HCT116 (cell line): ENCODE measurements around the gene DPYD. TPM values are rescaled to one million over a fixed set of nuclear protein-coding genes. Genes with fewer than 3 reads are reported as not detected.

ENCODE experiments used
- ATAC-seq: fragments of 200-7000 bp; cut with Tn5 transposase; 2 replicates; pipeline ENCODE4 v1.9.1; 2020; ENCODE audit warnings: mild to moderate bottlenecking, moderate library complexity
- BruUV-seq: library from RNA; stranded (reverse); fragments of 400-500 nt; replicated peaks from 2 replicates; lab custom pipeline; 2021; lab: Mats Ljungman, UMichigan
- CTCF ChIA-PET: fragments of 300-600 bp; sonication (Branson Sonifier 250); formaldehyde crosslinking; loops from one replicate; lab custom pipeline; 2021; ENCODE audit warnings: antibody characterized with exemption; lab: Charles Lee
- POLR2A ChIA-PET: fragments of 300-600, 350-600 bp; sonication (Branson Sonifier 250); formaldehyde crosslinking; loops from one replicate; lab custom pipeline; 2021; ENCODE audit warnings: antibody characterized with exemption; lab: Charles Lee
- RAD21 ChIA-PET, 2 experiments: fragments of 300-600 bp; sonication (Branson Sonifier 250); formaldehyde crosslinking; loops; one replicate each; lab custom pipeline; 2023; ENCODE audit warnings: low total read pairs in 2 of 2; ENCODE audit not compliant: uncharacterized antibody in 2 of 2, unreplicated experiment in 2 of 2, low non-redundant PET in 1 of 2; lab: Charles Lee
- DNase-seq: peaks from one replicate; pipeline ENCODE4 v3.0.0-alpha.2; 2010; ENCODE audit warnings: low read depth, low spot score
- H2AFZ ChIP-seq: fragments of 200-600 bp; shearing (Covaris generic), sonication (generic); 2 replicates; pipeline ENCODE4 v1.6.1; 2017; ENCODE audit warnings: low read depth, mixed run types, mixed read lengths, antibody characterized with exemption, low read length; ENCODE audit not compliant: poor library complexity, severe bottlenecking
- H3K27ac ChIP-seq: 2 replicates; pipeline ENCODE4 v1.5.1; 2012; ENCODE audit warnings: low read depth, low read length
- H3K27me3 ChIP-seq: fragments of 200-600 bp; sonication (generic); 2 replicates; pipeline ENCODE4 v1.6.1; 2016; ENCODE audit warnings: mixed run types, low read length, mixed read lengths; ENCODE audit not compliant: insufficient read depth
- H3K36me3 ChIP-seq, 2 experiments: fragments of 200-500 bp in 1 of 2; fragments of 200-600 bp in 1 of 2; sonication (Bioruptor generic) in 1 of 2; sonication (generic) in 1 of 2; 2 replicates each; pipeline versions ENCODE4 v1.5.1 to v1.6.1; 2014 to 2016; ENCODE audit warnings: low read length in 2 of 2, inconsistent platforms in 1 of 2, mixed read lengths in 1 of 2, mixed run types in 1 of 2; ENCODE audit not compliant: insufficient read depth in 2 of 2, control insufficient read depth in 1 of 2
- H3K4me1 ChIP-seq, 2 experiments: fragments of 200-600 bp in 1 of 2; sonication (generic) in 1 of 2; 2 replicates each; pipeline versions ENCODE4 v1.5.1 to v1.6.1; 2012 to 2017; ENCODE audit warnings: low read length in 2 of 2, inconsistent platforms in 1 of 2, mild to moderate bottlenecking in 1 of 2, mixed read lengths in 1 of 2, mixed run types in 1 of 2, moderate library complexity in 1 of 2; ENCODE audit not compliant: insufficient read depth in 2 of 2, control insufficient read depth in 1 of 2
- H3K4me2 ChIP-seq: fragments of 200-600 bp; sonication (generic); 2 replicates; pipeline ENCODE4 v1.6.1; 2017; ENCODE audit warnings: mixed run types, low read length, mixed read lengths
- H3K4me3 ChIP-seq, 2 experiments: fragments of 200-600 bp in 1 of 2; sonication (generic) in 1 of 2; replicated peaks in 1 of 2; 2 replicates each; pipeline ENCODE4 v1.5.1; 2011 to 2016; ENCODE audit warnings: low read length in 2 of 2, control low read depth in 1 of 2, low read depth in 1 of 2, mild to moderate bottlenecking in 1 of 2, mixed read lengths in 1 of 2, mixed run types in 1 of 2
- H3K79me2 ChIP-seq: fragments of 200-600 bp; sonication (generic); 2 replicates; pipeline ENCODE4 v1.6.1; 2017; ENCODE audit warnings: mild to moderate bottlenecking, mixed run types, low read length, moderate library complexity, mixed read lengths; ENCODE audit not compliant: insufficient read depth
- H3K9ac ChIP-seq: fragments of 200-600 bp; sonication (generic); 2 replicates; pipeline ENCODE4 v1.6.1; 2016; ENCODE audit warnings: low read length, mixed read lengths
- H3K9me2 ChIP-seq: fragments of 200-600 bp; sonication (generic), shearing (Covaris generic); 2 replicates; pipeline ENCODE4 v1.6.1; 2017; ENCODE audit warnings: mixed run types, mild to moderate bottlenecking, moderate library complexity; ENCODE audit not compliant: insufficient read depth
- H3K9me3 ChIP-seq, 2 experiments: fragments of 200-500 bp in 1 of 2; fragments of 200-600 bp in 1 of 2; sonication (Bioruptor generic) in 1 of 2; sonication (generic) in 1 of 2; 2 replicates each; pipeline ENCODE4 v1.6.1; 2014 to 2017; ENCODE audit warnings: low read length in 2 of 2, mixed read lengths in 2 of 2, inconsistent platforms in 1 of 2, low read depth in 1 of 2, mild to moderate bottlenecking in 1 of 2, mixed run types in 1 of 2, moderate library complexity in 1 of 2; ENCODE audit not compliant: control insufficient read depth in 1 of 2, insufficient read depth in 1 of 2
- H4K20me1 ChIP-seq: fragments of 200-600 bp; sonication (generic), shearing (Covaris generic); 2 replicates; pipeline ENCODE4 v1.6.1; 2017; ENCODE audit warnings: mixed run types, mild to moderate bottlenecking, moderate library complexity; ENCODE audit not compliant: insufficient read depth
- ATF3 ChIP-seq: IDR thresholded peaks from 2 replicates; pipeline ENCODE4 v1.6.1; 2012
- POLR2A ChIP-seq: IDR thresholded peaks from 2 replicates; pipeline ENCODE4 v1.7.0; 2011; ENCODE audit warnings: borderline replicate concordance; ENCODE audit not compliant: insufficient read depth, insufficient read length; ENCODE audit errors: extremely low read depth
- SIN3A ChIP-seq: IDR thresholded peaks from 2 replicates; pipeline ENCODE4 v1.6.1; 2012; ENCODE audit warnings: low read depth
- ZNF274 ChIP-seq: fragments of 200-500 bp; sonication (Bioruptor generic); IDR thresholded peaks from 2 replicates; pipeline ENCODE4 v1.6.1; 2014; ENCODE audit warnings: mild to moderate bottlenecking, low read depth, low read length, inconsistent platforms
- intact Hi-C: fragments of 100-400 bp; cut with micrococcal nuclease; formaldehyde crosslinking; loops from 2 replicates; pipeline ENCODE4 v1.10.0; 2022
- total RNA-seq: library from RNA; stranded (reverse); gene quantifications from one replicate; pipeline ENCODE4 v1.2.1, GENCODE V29; 2021; ENCODE audit not compliant: unreplicated experiment

Gene DPYD
- total RNA-seq, 1 experiment from 2014 or later, result 1.7 TPM

GRCh38 chr1:97903626-97904025 is 17.2 kb downstream of the DPYD start:
- H3K9ac ChIP-seq, result no peak overlapping the region
- no peaks in the 10 kb centered on the region for H4K20me1 ChIP-seq
- RAD21 ChIA-PET, result no interaction called here
- no peak overlapping the region for H2AFZ ChIP-seq
- no peak overlapping the region for H3K4me2 ChIP-seq
- H3K27me3 ChIP-seq, result no peaks in the 10 kb centered on the region
- CTCF ChIA-PET, result no interaction called here
- H3K4me3 ChIP-seq, result no peak overlapping the region
- POLR2A ChIA-PET, result interaction anchor here (0.8 kb wide), 1 partner anchor 16 kb away, joined by 4 read pairs; no protein-coding TSS in a partner anchor
- H3K9me3 ChIP-seq, result no peaks in the 10 kb centered on the region
- intact Hi-C loops, result no loop called here
- DNase-seq (no peak), ATAC-seq (no peak)
- TF ChIP-seq SIN3A (no peak), ZNF274 (no peak), POLR2A (no peak)
- H3K9me2 ChIP-seq, result no peaks in the 10 kb centered on the region
- H3K79me2 ChIP-seq, result no peaks in the 10 kb centered on the region
- H3K4me1 ChIP-seq, result peaks cover 0 to 5% of the 10 kb centered on the region in 2 experiments; a peak in 1 of 4 replicates
- no TSS peak for BruUV-seq
- no peaks in the 10 kb centered on the region for H3K36me3 ChIP-seq
- H3K27ac ChIP-seq, result no peak overlapping the region

GRCh38 chr1:97902067-97902466 is 18.8 kb downstream of the DPYD start:
- no peaks in the 10 kb centered on the region for H3K79me2 ChIP-seq
- no peak overlapping the region for H2AFZ ChIP-seq
- no peaks in the 10 kb centered on the region for H3K27me3 ChIP-seq
- H3K9ac ChIP-seq, result no peak overlapping the region
- ATAC-seq, result no peak
- no peaks in the 10 kb centered on the region for H3K36me3 ChIP-seq
- POLR2A ChIA-PET, result no interaction called here
- no peak for TF ChIP-seq ATF3
- H3K4me1 ChIP-seq, result peaks cover 0 to 4% of the 10 kb centered on the region in 2 experiments; a peak in 1 of 4 replicates
- no TSS peak for BruUV-seq
- H3K27ac ChIP-seq, result no peak overlapping the region
- RAD21 ChIA-PET, result no interaction called here
- no peaks in the 10 kb centered on the region for H3K9me2 ChIP-seq
- no peak overlapping the region for H3K4me3 ChIP-seq
- H3K4me2 ChIP-seq, result no peak overlapping the region
- CTCF ChIA-PET, result no interaction called here
- no peak for DNase-seq
- H3K9me3 ChIP-seq, result no peaks in the 10 kb centered on the region
- intact Hi-C loops, result no loop called here
- H4K20me1 ChIP-seq, result no peaks in the 10 kb centered on the region
